Body of pancreas (tissue), 4 donors: ENCODE data around the gene DESI1. TPM values are rescaled to one million over a fixed set of nuclear protein-coding genes. Genes with fewer than 3 reads are reported as not detected.

ENCODE experiments used
- ATAC-seq: fragments of 150-250 bp; one replicate; pipeline ENCODE4 v1.9.1; 2016
- DNase-seq, 4 donors: peaks; one replicate each; pipeline ENCODE4 v3.0.0-alpha.2; 2019
- H3K27ac ChIP-seq, 4 donors: fragments of 200-600 bp; sonication (generic); 1 replicate in 3 of 4; 2 replicates in 1 of 4; pipeline versions ENCODE4 v1.5.1 to v1.6.1; 2016 to 2019; ENCODE audit warnings: mild to moderate bottlenecking in 1 of 4, mixed read lengths in 1 of 4, moderate library complexity in 1 of 4
- H3K27me3 ChIP-seq, 2 donors: fragments of 200-600 bp; sonication (generic); one replicate each; pipeline ENCODE4 v1.6.0; 2016; ENCODE audit warnings: mild to moderate bottlenecking in 1 of 2
- H3K36me3 ChIP-seq, 2 donors: fragments of 200-600 bp; sonication (generic); replicated peaks in 1 of 2; 2 replicates each; pipeline ENCODE4 v1.5.1; 2016; ENCODE audit warnings: low read depth in 2 of 2; ENCODE audit not compliant: insufficient read depth in 1 of 2
- H3K4me1 ChIP-seq: fragments of 200-600 bp; sonication (generic); one replicate; pipeline ENCODE4 v1.6.0; 2016
- H3K4me3 ChIP-seq, 2 donors: fragments of 200-600 bp; sonication (generic); 1 replicate in 1 of 2; 2 replicates in 1 of 2; pipeline ENCODE4 v1.5.1; 2016 to 2019
- H3K9me3 ChIP-seq, 3 donors: fragments of 200-600 bp; sonication (generic); 1 replicate in 2 of 3; 2 replicates in 1 of 3; pipeline ENCODE4 v1.5.1; 2016
- POLR2A ChIP-seq, 3 donors: fragments of 450-650 bp; IDR thresholded peaks; one replicate each; pipeline ENCODE4 v1.6.1; 2016; ENCODE audit warnings: antibody characterized with exemption in 3 of 3, mild to moderate bottlenecking in 2 of 3
- WGBS, 2 donors: methylation state at CpG; one replicate each; pipeline ENCODE4 v1.1.5; 2017; 5-methylcytosine and 5-hydroxymethylcytosine counted together
- intact Hi-C: fragments of 100-400 bp; cut with DNase I; formaldehyde crosslinking; loops from one replicate; pipeline ENCODE4 v1.15.1; 2023
- total RNA-seq, 2 donors: library from RNA; depleted of rRNA; stranded (reverse); fragments of >200 nt; gene quantifications; one replicate each; pipeline ENCODE4 v1.1.0, GENCODE V29; 2016
- TF ChIP-seq, protein P1 (sequence below), 7 experiments: fragments of 450-650 bp in 4 of 7; fragments of 200-600 bp in 3 of 7; sonication (generic) in 3 of 7; IDR thresholded peaks; one replicate each; pipeline ENCODE4 v1.5.1; 2016 to 2019; ENCODE audit warnings: antibody characterized with exemption in 7 of 7

Gene DESI1
- total RNA-seq, 2 donors from 2014 or later = 11.2 to 17.1 TPM

DNA sequence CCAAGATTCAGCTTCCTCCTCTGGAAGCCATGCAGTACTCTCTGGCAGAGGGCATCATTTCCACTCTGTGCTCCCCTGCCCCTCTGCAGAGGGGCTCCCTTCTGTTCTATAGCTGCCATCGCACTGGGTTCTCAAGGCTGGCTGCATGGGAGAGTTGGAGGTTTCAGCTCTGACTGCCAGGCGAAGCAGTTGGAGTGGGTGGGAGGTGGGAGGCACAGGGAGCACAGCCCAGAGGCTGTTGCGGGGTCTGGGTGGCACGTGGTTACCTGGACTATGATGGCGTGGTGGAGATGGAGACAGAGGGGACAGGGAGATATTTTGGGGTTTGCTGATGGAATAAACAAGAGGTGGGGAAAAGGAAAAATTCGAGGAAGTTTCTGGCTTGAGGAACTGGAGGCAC is 36.0 kb downstream of the DESI1 start:
- DNase-seq (no peak), ATAC-seq (no peak)
- H3K9me3 ChIP-seq = no peaks in the 10 kb centered on the region
- intact Hi-C loops = no loop called here
- no peak overlapping the region for H3K4me3 ChIP-seq
- no peaks in the 10 kb centered on the region for H3K27me3 ChIP-seq
- no peak for TF ChIP-seq POLR2A (IDR thresholded peaks at IDR 0.05)
- TF ChIP-seq, protein P1, sequence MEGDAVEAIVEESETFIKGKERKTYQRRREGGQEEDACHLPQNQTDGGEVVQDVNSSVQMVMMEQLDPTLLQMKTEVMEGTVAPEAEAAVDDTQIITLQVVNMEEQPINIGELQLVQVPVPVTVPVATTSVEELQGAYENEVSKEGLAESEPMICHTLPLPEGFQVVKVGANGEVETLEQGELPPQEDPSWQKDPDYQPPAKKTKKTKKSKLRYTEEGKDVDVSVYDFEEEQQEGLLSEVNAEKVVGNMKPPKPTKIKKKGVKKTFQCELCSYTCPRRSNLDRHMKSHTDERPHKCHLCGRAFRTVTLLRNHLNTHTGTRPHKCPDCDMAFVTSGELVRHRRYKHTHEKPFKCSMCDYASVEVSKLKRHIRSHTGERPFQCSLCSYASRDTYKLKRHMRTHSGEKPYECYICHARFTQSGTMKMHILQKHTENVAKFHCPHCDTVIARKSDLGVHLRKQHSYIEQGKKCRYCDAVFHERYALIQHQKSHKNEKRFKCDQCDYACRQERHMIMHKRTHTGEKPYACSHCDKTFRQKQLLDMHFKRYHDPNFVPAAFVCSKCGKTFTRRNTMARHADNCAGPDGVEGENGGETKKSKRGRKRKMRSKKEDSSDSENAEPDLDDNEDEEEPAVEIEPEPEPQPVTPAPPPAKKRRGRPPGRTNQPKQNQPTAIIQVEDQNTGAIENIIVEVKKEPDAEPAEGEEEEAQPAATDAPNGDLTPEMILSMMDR (IDR thresholded peaks at IDR 0.05) = no peak
- H3K27ac ChIP-seq = no peak overlapping the region
- WGBS, 2 donors = 87 to 88% methylated on average over 6 of the region's 6 CpGs
- peaks cover 23% of the 10 kb centered on the region for H3K4me1 ChIP-seq
- no peaks in the 10 kb centered on the region for H3K36me3 ChIP-seq

DNA sequence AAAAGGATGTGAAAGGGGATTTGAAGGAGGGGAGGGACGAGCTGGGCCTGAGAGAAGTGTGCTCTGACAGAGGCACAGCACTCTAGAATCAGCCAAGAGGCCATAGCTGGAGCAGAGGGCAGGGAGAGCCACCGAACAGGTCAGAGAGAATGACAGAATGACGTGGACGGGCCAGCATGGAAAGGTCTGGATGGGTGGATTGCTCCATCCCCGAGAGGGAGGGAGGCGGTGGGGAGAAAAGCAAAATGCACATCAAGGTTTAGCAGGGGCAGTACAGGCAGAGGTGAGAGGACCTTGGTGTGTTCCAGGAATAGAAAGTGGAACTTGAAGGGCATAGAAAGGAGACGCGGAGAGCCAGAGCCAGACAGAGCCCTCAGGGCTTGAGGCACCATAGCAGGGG is 38.1 kb downstream of the DESI1 start:
- 71 to 86% methylated on average over 8 of the region's 8 CpGs for WGBS, 2 donors
- DNase-seq (no peak), ATAC-seq (no peak)
- no peak overlapping the region for H3K4me3 ChIP-seq
- intact Hi-C loops = no loop called here
- TF ChIP-seq POLR2A (IDR thresholded peaks at IDR 0.05) = no peak
- TF ChIP-seq, protein P1 (IDR thresholded peaks at IDR 0.05) = no peak
- peaks cover 9% of the 10 kb centered on the region for H3K4me1 ChIP-seq
- no peaks in the 10 kb centered on the region for H3K27me3 ChIP-seq
- H3K36me3 ChIP-seq = no peaks in the 10 kb centered on the region
- no peaks in the 10 kb centered on the region for H3K9me3 ChIP-seq
- no peak overlapping the region for H3K27ac ChIP-seq

DNA sequence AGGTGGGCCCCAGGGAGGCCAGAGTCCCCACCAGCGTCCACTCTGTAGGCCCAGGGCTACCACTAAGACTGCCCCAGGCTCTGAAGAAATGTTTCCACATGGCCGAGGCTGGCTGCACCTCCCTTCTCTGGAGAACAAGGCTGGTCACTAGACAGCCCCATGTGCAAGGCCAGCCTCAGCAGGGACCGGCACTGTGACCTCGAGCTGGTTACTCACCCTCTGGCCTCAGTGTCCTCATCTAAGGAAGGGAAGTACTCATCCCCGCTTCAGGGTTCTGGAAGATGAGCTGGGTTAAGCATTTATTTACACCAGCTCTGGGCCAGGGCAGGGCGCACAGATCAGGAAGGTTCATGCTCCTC is 40.9 kb downstream of the DESI1 start:
- no peak for DNase-seq
- no peaks in the 10 kb centered on the region for H3K36me3 ChIP-seq

DNA sequence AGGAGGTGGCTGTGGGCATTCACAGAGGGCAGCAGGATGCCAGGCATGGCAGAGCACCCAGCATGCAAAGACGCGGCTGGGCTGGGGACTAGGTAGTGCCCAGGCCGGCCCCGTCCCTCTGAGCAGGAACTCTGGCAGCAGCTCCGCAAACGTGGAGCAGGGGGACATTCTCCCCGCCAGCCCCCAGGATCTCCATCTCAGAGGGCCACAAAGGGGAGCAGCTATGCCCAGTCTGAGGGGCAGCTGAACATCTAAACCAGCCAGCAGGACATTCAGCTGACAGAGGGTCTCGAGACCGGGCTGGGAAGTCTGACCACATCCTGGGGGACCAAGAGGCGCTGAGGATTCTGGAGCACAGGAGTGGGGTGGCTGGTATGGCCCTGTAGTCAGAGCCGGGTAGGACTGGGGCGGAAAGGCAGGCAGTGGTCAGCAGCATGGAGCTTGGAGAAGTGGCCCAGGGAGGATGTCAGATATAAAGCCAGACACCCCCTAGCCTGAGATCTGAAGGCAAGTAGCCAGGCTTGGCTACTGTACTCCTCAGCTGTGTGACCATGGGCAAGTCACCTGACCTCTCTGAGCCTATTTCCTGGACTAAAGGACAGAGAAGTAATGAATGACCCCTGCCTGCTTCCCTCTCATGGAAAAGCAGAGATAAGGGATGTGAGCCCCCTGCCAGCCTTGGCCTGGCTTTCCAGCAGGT is 41.4 kb downstream of the DESI1 start:
- whole genome bisulfite sequencing, 2 donors = 94 to 96% methylated on average over 7 to 12 of the region's 12 CpGs

More for the DNA sequence above, 40.9 kb downstream of the DESI1 start:
- ATAC-seq = no peak
- H3K27ac ChIP-seq = no peak overlapping the region
- WGBS, 2 donors = 84 to 90% methylated on average over 4 to 6 of the region's 6 CpGs
- intact Hi-C loops = no loop called here
- no peak for TF ChIP-seq POLR2A (IDR thresholded peaks at IDR 0.05)
- no peaks in the 10 kb centered on the region for H3K9me3 ChIP-seq
- H3K27me3 ChIP-seq = no peaks in the 10 kb centered on the region
- no peak overlapping the region for H3K4me3 ChIP-seq
- H3K4me1 ChIP-seq = no peaks in the 10 kb centered on the region

DNA sequence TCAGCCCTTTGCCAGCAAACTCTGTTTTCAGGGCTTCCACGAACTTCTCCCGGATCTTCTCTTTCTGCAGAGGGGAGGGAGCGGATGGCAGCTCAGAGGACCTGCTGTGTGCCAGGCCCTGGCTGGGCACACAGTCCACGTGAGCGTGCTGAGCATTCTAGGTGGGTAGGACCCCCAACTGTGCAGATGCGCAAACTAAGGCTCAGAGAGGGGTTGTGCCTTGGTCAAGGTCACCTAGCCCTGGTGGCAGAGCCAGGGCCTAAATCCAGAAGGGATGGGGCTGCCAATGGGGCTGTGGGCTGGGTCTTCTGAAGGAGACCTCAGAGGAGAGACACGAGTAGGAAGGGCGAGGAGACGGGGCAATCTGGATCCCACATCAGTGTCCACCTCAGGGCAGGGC is 42.0 kb downstream of the DESI1 start:
- Histone ChIP-seq H3K4me3 (no peak overlapping the region), H3K9me3 (no peaks in the 10 kb centered on the region), H3K4me1 (no peaks in the 10 kb centered on the region), H3K27me3 (no peaks in the 10 kb centered on the region), H3K27ac (no peak overlapping the region), H3K36me3 (no peaks in the 10 kb centered on the region)
- intact Hi-C loops = no loop called here
- WGBS, 2 donors = 89 to 93% methylated on average over 5 to 9 of the region's 9 CpGs
- no peak for DNase-seq
- TF ChIP-seq POLR2A (IDR thresholded peaks at IDR 0.05) = no peak
- TF ChIP-seq, protein P1 (IDR thresholded peaks at IDR 0.05) = no peak
- no peak for ATAC-seq

More for the DNA sequence above, 41.4 kb downstream of the DESI1 start:
- TF ChIP-seq POLR2A (IDR thresholded peaks at IDR 0.05) = no peak
- TF ChIP-seq, protein P1 (IDR thresholded peaks at IDR 0.05) = no peak
- intact Hi-C loops = no loop called here
- Histone ChIP-seq H3K4me3 (no peak overlapping the region), H3K27ac (no peak overlapping the region), H3K36me3 (no peaks in the 10 kb centered on the region), H3K9me3 (no peaks in the 10 kb centered on the region), H3K4me1 (no peaks in the 10 kb centered on the region), H3K27me3 (no peaks in the 10 kb centered on the region)
- ATAC-seq (no peak), DNase-seq (no peak)
